Adrenal gland (tissue), 12 donors: ENCODE results near the gene RPA3. TPM values are rescaled to one million over a fixed set of nuclear protein-coding genes. Genes with fewer than 3 reads are reported as not detected.

ENCODE experiments used
- DNase-seq, 7 donors: peaks; one replicate each; pipeline ENCODE4 v3.0.0-alpha.2; 2019 to 2020
- H3K27ac ChIP-seq, 5 donors: fragments of 200-600 bp; sonication (generic) in 4 of 5; 1 replicate in 3 of 5; 2 replicates in 2 of 5; pipeline versions ENCODE4 v1.5.1 to v1.8.0; 2016 to 2020; ENCODE audit warnings: mild to moderate bottlenecking in 1 of 5
- H3K27me3 ChIP-seq: fragments of 200-600 bp; 2 replicates; pipeline ENCODE4 v1.8.0; 2021
- H3K36me3 ChIP-seq, 2 donors: fragments of 200-600 bp; replicated peaks in 1 of 2; 1 replicate in 1 of 2; 2 replicates in 1 of 2; pipeline versions ENCODE4 v1.5.1 to v1.8.0; 2018 to 2022
- H3K4me1 ChIP-seq, 2 donors: fragments of 200-600 bp; replicated peaks in 1 of 2; 1 replicate in 1 of 2; 2 replicates in 1 of 2; pipeline versions ENCODE4 v1.5.1 to v1.8.0; 2018 to 2021
- H3K4me3 ChIP-seq, 4 donors: fragments of 200-600 bp; sonication (generic) in 3 of 4; one replicate each; pipeline ENCODE4 v1.5.1; 2016 to 2018
- H3K9me3 ChIP-seq, 3 donors: fragments of 200-600 bp; sonication (generic) in 1 of 3; replicated peaks in 1 of 3; 1 replicate in 2 of 3; 2 replicates in 1 of 3; pipeline versions ENCODE4 v1.5.1 to v1.8.0; 2016 to 2021
- CTCF ChIP-seq, 6 experiments: fragments of 450-650 bp in 4 of 6; fragments of 200-600 bp in 2 of 6; sonication (generic) in 1 of 6; IDR thresholded peaks; 1 replicate in 5 of 6; 2 replicates in 1 of 6; pipeline versions ENCODE4 v1.5.1 to v1.8.0; 2016 to 2021; ENCODE audit warnings: antibody characterized with exemption in 6 of 6, mild to moderate bottlenecking in 2 of 6, moderate library complexity in 1 of 6
- POLR2A ChIP-seq, 2 donors: fragments of 450-650 bp; IDR thresholded peaks; one replicate each; pipeline ENCODE4 v1.6.1; 2017; ENCODE audit warnings: antibody characterized with exemption in 2 of 2, mild to moderate bottlenecking in 2 of 2, moderate library complexity in 1 of 2
- WGBS, 4 donors: extraction: QIAGEN DNeasy Blood & Tissue Kit in 2 of 4; methylation state at CpG; one replicate each; pipeline versions ENCODE4 v1.1.5 to v1.1.7; 2013 to 2017; 5-methylcytosine and 5-hydroxymethylcytosine counted together
- intact Hi-C, 2 donors: fragments of 100-400 bp; cut with DNase I; formaldehyde crosslinking; loops; one replicate each; pipeline versions ENCODE4 v1.14.1 to v1.15.0; 2022 to 2023
- polyA plus RNA-seq, 3 donors: library from polyadenylated mRNA; stranded (reverse); fragments of 200-250 nt in 2 of 3; fragments of 350-450 nt in 1 of 3; fragmentation: Illumina TruSeq in 1 of 3; extraction: RNeasy Lipid Tissue Mini Kit (QIAGEN cat#74804) in 1 of 3; gene quantifications; one replicate each; pipeline ENCODE4 v1.2.3, GENCODE V29; 2013 to 2014
- total RNA-seq, 9 donors: library from RNA; depleted of rRNA in 4 of 9; stranded (reverse); fragments of >200 nt in 4 of 9; fragments of 120-200 nt in 1 of 9; fragmentation: NEBNext Ultra II Directional in 1 of 9; extraction: Animal tissue kit (Norgen Biotek cat#: 25700) in 1 of 9; gene quantifications; one replicate each; pipeline versions ENCODE4 v1.1.0 to v1.2.4, GENCODE V29; 2013 to 2023
- donor health status: healthy with polysubstance abuse.
- donor health status: Bipolar disorder and iron deficiency.
- donor health status: DM: yes; HTN: yes; CAD: no.
- donor health status: DM: no; HTN: no; CAD: no.
- donor health status: DM: no; HTN: no; CAD: no.
- donor health status: DM: yes; HTN: yes; CAD: no.

Gene RPA3
- total and polyA plus RNA-seq, 12 donors = 15.3 to 52.5 (median 31.1) TPM

DNA sequence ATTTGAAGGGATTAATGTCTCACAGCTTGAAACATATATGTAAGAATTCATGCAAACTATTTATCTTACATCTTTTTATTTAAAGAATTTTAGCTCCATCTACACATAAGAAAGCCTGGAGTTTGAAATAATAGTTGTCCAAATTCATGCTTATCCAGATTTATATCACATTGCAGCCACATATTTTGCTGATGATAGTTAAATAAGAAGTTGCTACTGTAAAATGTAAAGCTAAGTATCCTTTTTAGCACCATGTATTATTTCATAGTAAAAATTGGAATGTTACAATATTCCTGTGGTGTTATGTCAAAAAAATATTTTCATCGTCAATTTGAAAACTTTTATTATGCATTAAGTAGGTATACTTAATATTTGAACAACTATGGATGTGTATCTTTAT lies 105.2 kb downstream of the RPA3 start:
- H3K4me1 ChIP-seq = no peaks in the 10 kb centered on the region
- 84 to 96% (median 88%) methylated on average over 1 of the region's 1 CpG for WGBS, 4 donors
- no peak for TF ChIP-seq CTCF (IDR thresholded peaks at IDR 0.05)
- no peak for TF ChIP-seq POLR2A (IDR thresholded peaks at IDR 0.05)
- no peak for DNase-seq
- no peaks in the 10 kb centered on the region for H3K9me3 ChIP-seq
- no peak overlapping the region for H3K4me3 ChIP-seq
- intact Hi-C loops = no loop called here
- H3K27ac ChIP-seq = no peak overlapping the region
- H3K27me3 ChIP-seq = no peaks in the 10 kb centered on the region
- peaks cover 0 to 3% of the 10 kb centered on the region in 2 donors for H3K36me3 ChIP-seq

- intact Hi-C loops = no loop called here
- no peak for DNase-seq
- Histone ChIP-seq H3K4me3 (no peak overlapping the region), H3K9me3 (no peaks in the 10 kb centered on the region), H3K36me3 (peaks cover 0 to 7% of the 10 kb centered on the region in 2 donors), H3K4me1 (no peaks in the 10 kb centered on the region), H3K27ac (no peak overlapping the region), H3K27me3 (no peaks in the 10 kb centered on the region)
- 50 to 96% (median 88%) methylated on average over 1 of the region's 1 CpG for WGBS, 4 donors
- TF ChIP-seq CTCF (IDR thresholded peaks at IDR 0.05) (no peak), POLR2A (IDR thresholded peaks at IDR 0.05) (no peak)
These were observed 105.9 kb downstream of the RPA3 start for GRCh38 chr7:7612519-7612918.

- intact Hi-C loops = no loop called here
- no peak overlapping the region for H3K27ac ChIP-seq
- H3K4me3 ChIP-seq = no peak overlapping the region
- H3K9me3 ChIP-seq = no peaks in the 10 kb centered on the region
- peaks cover 0 to 12% of the 10 kb centered on the region in 2 donors for H3K36me3 ChIP-seq
- no peaks in the 10 kb centered on the region for H3K27me3 ChIP-seq
- WGBS, 4 donors = 75 to 91% (median 81%) methylated on average over 2 of the region's 2 CpGs
- TF ChIP-seq CTCF (IDR thresholded peaks at IDR 0.05) = no peak
- TF ChIP-seq POLR2A (IDR thresholded peaks at IDR 0.05) = no peak
- no peak for DNase-seq
- H3K4me1 ChIP-seq = no peaks in the 10 kb centered on the region
These were observed 109.1 kb downstream of the RPA3 start for GRCh38 chr7:7609330-7609729.

DNA sequence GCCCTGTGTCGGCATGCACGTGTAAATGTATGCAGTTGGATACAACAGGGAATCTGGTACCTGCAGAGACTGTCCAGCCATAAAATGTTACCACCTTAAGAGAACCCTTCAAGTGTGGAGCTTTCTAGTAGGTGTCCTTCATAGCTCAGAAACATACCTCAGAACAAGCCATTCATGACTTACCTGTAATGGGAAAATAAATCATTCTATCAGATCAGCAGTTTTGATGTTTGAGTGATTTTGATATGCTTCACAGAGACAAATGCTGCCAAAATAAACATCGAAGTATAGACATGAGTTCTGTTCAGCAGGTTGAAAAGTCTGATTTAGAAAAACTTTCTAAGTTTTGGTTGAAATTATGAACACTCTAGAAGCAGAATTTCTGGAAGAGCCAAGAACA lies 111.4 kb downstream of the RPA3 start:
- 58 to 65% (median 64%) methylated on average over 3 of the region's 3 CpGs for WGBS, 4 donors
- Histone ChIP-seq H3K4me3 (no peak overlapping the region), H3K36me3 (peaks cover 0 to 12% of the 10 kb centered on the region in 2 donors), H3K27ac (no peak overlapping the region), H3K9me3 (no peaks in the 10 kb centered on the region), H3K4me1 (no peaks in the 10 kb centered on the region), H3K27me3 (no peaks in the 10 kb centered on the region)
- DNase-seq = no peak
- intact Hi-C loops = no loop called here
- TF ChIP-seq CTCF (IDR thresholded peaks at IDR 0.05) (no peak), POLR2A (IDR thresholded peaks at IDR 0.05) (no peak)
